ENCODE data around the gene PHF21A.
"Not testable (repeated sequence)": the region's sequence is repeated elsewhere in the genome, so short reads cannot be mapped to it uniquely, and the experiment has no call there.

PHF21A gene

DNA sequence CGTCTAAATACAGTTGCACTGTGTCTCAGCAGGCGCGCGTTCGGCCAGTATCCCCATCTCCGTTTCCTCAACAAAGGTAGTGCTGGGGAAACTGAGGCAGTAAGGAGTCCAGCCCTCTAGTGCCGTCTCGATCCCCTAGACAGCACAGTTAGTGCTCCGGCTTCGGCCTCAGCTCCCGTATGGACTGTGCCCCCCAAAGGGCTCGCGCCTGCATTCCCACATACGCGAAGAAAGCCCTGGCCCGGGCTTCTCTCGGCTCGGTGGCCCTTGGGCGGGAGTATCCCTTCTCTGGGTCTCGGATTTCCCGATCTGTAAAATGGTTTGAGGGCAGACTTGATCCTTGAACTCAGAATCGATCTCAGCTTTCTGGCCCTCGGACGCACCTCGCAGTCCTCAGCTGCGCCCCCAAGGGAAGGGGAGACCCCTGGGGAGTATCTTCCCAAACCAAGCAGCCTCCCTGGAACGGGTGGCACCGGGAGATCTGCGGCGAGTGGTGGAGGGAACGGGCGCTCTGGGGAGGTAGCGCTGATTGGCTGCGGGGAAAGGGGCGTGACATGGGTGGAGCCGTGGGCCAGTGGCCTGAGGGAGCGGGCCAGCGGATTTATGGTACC lies 202.8 kb downstream of the PHF21A start:
- peak; percentile 88 for DNase-seq

DNA sequence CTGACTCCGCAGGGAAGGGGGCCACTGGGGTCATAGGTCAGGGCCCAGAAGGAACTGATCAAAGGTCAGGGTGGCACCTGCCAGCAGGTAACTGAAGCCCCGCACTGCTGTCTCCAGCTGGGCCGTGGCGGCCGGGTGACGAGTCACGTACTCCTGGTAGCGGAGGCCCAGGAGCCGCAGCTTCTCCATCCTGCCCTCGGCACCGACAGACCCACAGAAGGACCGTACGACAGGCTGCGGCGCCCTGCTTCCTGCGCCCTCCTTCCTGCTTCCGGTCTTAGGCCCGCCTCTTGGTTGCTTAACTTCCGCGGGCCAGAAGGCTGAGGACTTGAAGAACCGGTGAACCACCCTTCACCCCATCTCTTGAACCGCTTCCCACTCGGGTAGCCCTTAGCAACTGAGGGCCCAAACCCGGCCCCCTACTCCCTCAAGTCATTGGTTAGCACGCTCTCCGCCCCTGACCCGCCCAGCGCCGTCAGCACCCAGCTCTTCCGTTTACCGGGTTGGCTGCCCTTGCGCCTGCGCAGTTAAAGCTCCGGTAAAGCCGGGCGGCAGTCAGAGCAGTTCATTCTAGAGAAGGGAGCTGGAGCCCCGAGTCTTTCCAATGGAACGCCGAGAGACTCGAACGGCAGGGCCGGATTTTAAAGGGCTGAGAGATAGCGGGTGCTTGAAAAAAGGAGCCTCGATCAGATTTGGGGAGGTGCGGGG lies 203.5 kb downstream of the PHF21A start, which contains the start of gene PEX16:
PEX16 (minus strand) TSS at position 255 of the 708 bp plus-strand sequence; CDS start at position 189, 66 bp downstream.
- peak; percentile 99 for DNase-seq

DNA sequence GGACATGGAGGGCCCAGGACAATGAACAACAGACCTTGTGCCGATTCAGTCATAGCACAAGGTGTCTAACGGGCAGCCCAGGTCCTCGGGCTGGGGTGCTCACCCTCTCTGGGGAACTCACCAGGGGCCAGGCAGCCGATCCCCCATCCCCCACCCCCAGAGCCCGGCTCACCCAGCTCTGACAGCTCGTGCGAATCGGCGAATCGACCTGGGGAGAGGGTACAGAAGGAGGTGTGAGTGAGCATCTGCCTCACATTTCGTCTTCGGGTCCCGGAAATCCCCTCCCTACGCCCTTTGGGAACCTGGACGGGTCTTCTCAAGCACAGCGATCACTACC lies 204.0 kb downstream of the PHF21A start:
- DNase-seq = no peak

DNA sequence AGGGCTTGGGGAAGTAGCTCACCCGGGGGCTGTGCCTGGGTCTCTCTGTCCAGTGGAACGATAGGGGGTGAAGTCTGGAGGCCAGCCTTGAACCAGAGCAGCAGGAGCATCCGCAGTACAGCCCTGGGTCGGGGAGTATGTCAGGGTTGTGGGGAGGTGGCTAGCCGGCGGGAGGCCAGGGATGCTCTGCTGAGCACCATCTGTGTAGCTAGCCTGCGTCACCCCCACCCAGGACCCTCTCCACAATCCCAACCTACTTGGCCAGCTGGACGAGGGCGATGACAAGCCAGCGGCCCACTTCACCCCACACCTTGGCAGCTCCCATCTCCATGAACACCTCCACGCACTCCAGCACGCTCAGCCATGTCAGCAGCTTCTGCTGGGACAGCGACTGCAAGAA lies 205.8 kb downstream of the PHF21A start:
- DNase-seq = no peak

DNA sequence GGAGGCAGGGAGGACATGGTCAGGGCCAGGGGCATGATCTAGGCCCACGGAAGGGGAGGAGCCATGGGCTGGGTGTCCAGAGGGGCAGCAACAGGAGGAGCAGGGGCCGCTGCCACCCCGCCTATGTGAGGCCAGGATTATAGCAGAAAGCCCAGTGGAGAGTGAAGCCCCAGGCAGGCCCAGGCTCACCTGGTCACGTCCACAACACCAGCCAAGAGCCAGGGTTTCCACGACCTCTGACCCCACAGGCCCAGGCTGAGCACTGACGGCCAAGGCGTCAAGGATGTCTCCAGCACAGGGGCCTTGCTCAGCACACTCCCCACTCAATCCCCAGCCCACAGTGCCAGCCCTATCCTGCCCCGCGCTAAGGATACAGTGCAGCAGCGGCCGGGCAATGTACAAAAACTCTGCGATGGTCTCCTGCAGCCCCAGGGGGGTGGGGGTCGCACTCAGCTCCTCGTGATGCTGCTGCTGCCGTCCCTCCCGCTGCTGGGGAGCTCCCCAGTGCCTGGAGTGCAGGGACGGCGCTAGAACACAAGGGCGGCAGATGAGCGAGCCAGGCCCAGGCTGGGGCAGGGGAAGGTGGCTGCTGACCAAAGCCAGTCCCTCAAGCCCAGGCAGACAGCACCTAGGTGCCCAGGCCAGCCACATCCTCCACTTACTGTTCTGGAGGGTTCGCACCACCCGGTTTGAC lies 207.2 kb downstream of the PHF21A start:
- no peak for DNase-seq

DNA sequence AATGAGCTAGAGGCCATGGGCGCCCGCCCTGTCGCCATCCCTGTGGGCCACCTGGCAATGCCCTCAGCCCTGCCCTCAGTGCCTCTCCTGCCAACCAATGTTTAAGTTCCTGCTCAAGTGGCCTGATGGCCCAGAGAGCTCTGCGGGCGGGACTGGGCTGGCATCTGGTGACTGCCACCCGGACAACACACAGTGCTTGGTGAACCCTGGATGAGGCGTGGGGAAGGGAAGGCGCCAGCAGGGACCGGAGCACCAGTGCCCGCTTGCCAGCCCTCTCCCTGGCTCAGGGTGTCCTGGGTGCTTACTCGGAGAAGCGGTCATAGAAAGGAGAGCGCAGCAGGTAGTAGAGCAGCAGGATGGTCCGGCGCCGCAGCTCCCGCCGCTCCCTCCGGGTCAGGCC lies 207.7 kb downstream of the PHF21A start:
- DNase-seq = no peak

DNA sequence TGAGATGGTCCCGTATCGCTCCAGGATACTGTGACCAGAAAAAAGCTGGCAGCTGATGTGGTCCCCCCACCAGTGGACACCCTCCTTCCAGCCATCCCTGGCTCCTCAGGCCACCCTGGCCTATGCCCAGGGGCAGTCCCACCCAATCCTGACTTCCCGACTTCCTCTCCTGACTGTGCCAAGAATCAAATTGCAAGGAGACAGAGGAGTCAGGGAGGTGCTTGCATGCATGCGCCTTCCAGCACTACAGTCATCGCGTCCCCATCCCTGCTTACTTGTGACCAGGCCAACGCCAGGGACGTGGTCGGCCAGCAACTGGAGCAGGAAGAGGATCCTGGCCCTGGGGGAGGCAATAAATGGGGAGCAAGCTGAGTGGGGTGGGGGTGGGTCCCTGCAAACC lies 210.6 kb downstream of the PHF21A start:
- no peak for DNase-seq

DNA sequence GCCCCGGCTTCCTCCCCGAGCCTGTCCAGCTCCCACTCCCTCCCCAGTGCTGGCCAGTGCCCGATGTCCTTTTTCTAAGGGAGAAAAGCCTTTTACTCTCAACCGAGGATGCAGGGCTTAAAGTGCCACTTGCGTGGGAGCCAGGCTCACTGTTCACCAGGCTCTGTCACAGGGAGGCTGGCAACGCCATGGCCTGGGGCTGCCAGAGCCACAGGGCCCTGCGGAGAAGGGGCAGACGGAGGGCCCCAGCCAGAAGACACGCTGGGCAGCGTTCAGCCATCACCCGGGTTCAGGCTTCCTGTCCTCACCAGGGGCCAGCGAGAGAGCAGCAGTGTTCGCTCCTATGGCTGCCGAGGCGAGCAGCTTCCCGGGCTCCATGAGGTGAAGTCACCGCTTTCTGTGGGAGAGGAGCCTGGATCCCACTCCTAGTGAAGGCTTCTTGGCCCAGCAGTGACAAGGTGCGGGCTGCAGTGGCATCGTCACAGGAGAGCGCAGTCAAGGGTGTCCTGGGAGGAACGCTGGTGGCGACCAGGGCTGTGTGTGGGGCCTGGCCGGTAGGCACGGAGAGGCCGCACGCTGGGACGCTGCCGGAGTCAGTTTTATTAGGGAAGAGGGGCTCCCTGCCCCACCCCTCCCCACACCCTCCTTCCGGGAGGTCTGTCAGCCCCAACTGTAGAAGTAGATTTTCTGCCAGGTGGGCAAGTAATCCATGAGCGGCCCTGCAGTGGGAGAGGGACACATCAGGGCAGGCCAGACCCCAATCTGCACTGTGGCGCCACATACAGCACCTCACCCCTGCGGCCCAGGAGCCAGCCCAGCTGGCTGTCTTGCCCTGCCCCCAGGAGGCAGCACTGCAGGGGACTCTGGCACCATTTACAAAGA lies 211.4 kb downstream of the PHF21A start:
- DNase-seq = no peak

DNA sequence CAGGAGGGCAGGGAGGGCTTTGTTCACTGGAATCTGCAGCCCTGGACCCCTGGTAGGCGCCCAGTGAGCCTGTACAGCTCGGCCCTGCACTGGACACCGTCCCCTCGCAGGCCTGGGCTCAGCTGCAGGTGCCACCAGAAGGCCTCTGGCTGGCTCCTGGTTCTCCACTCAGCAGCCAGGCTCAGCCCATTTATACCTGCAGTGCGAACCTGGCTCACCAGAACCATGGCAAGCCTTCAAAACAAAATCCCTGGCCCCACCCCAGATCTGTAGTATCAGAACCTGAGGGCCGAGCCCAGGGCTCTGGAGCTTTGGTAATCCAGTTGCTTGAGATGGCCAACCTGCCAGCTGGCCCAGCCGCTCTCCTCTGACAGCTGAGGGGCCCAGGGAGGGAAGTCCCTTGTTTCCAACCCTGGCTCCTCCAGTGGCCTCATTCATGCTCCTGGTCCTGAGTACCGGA lies 213.3 kb downstream of the PHF21A start:
- DNase-seq = no peak

DNA sequence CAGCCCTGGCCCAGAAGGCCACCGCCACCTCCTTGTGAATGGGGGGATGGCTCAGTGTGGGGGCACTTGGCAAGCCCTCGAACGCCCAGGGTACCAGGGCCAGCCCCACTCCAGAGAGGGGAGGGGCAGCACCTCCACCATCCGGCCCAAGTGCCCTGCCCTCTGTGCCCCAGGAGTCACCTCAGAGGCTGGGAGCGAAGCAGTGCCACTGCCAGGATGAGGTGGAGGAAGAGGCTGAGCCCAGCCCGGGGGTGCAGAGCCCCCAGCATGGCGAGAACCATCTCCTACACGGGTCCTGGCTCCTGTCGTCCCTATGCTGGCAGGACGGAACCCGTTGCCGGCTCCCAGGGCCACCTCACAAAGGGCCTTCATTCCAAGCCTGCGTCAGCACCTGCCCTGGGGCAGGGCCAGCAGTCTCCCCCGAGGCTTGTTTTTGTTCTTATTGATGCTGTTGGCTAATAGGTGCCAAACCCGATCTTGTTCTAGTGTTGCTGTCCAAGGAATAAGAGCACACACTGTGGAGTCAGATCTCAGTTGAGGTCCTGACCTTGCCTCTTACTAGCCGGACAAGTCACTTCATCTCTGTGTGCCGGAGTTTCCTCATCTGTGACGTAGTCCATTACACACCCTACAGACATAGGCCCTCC lies 214.2 kb downstream of the PHF21A start, which contains the start of gene FREY1:
FREY1 (minus strand) TSS at position 307 of the 647 bp plus-strand sequence; CDS start at position 281, 26 bp downstream.
- DNase-seq = peak; percentile 22

DNA sequence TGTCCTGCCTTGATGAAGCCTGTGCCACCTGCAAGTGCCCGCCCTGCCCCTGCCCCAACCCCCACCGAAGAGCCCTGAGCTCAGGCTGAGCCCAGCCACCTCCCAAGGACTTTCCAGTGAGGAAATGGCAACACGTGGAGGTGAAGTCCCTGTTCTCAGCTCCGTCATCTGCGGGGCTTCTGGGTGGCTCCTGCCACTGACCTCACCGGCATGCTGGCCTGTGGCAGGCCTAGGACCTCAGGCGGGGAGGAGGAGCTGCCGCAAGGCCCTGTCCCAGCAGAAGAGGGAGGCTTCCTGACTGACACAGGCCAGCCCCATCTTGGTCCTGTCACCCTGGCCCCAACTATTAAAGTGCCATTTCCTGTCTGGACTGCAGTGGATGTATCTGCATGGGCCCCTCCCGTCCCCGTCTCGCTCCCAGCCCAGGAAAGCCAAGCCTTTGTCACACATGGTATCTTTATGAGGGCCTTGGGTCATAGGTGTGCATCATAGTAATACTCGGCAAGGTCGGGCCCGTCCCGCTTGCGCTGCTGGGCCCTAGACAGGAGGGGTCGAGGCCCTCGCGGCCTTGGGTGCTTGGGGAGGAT lies 215.1 kb downstream of the PHF21A start:
- DNase-seq = no peak

DNA sequence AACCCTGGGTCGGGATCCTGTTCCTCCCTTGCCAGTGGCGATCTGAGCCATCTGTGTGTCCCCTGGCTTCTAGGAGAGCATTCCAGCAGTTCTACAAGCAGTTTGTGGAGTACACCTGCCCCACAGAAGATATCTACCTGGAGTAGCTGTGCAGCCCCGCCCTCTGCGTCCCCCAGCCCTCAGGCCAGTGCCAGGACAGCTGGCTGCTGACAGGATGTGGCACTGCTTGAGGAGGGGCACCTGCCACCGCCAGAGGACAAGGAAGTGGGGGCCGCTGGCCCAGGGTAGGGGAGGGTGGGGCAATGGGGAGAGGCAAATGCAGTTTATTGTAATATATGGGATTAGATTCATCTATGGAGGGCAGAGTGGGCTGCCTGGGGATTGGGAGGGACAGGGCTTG lies 215.7 kb downstream of the PHF21A start:
- DNase-seq = not testable (repeated sequence)

DNA sequence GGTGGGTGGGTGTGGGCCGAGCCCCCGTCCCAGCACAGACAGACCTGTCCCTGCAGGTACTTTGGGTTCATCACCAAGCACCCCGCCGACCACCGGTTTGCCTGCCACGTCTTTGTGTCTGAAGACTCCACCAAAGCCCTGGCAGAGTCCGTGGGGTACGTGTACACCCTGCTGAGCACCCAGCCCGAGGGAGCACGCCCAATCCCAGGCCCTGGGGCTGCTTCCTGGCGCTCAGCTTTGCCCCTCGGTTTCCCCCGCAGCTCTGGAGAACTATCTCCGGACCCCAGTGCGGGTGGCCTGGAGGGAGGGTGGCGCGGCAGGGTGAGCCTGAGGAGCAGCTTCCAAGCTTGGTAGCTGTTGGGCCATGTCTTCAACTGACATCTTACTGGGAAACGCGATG lies 216.2 kb downstream of the PHF21A start:
- no peak for DNase-seq

DNA sequence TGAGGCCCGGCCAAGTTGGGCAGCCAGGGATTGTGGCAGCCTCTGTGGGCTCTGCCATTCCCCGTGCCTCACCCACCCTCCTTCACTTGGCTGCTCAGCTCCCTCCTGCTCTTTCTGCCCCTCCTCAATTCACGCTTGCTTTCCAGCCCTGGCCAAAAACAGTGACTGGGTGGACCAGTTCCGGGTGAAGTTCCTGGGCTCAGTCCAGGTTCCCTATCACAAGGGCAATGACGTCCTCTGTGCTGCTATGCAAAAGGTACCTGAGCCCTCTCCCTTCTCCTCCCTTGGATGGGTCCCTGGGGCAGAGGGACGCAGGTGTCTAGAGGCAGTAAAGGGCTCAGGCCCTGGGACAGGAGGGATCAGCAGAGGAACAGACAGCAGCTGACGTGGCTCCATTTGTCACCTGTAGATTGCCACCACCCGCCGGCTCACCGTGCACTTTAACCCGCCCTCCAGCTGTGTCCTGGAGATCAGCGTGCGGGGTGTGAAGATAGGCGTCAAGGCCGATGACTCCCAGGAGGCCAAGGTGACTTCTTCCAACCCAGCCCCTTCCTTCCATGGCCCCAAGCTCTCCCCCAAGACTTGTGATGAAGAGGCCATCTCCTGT lies 216.8 kb downstream of the PHF21A start:
- DNase-seq = no peak

DNA sequence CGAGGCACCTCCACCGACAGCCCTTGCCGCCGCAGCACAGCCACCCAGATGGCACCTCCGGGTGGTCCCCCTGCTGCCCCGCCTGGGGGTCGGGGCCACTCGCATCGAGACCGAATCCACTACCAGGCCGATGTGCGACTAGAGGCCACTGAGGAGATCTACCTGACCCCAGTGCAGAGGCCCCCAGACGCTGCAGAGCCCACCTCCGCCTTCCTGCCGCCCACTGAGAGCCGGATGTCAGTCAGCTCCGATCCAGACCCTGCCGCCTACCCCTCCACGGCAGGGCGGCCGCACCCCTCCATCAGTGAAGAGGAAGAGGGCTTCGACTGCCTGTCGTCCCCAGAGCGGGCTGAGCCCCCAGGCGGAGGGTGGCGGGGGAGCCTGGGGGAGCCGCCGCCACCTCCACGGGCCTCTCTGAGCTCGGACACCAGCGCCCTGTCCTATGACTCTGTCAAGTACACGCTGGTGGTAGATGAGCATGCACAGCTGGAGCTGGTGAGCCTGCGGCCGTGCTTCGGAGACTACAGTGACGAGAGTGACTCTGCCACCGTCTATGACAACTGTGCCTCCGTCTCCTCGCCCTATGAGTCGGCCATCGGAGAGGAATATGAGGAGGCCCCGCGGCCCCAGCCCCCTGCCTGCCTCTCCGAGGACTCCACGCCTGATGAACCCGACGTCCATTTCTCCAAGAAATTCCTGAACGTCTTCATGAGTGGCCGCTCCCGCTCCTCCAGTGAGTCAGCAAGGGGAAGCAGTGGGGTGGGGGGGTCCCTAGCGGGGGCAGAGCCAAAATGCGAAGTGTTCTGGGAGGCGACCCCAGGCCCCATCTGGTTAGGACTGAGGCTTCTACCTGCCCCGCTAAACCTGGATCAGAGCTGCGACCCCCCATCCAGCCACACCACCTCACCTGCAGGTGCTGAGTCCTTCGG lies 218.5 kb downstream of the PHF21A start:
- DNase-seq = no peak

DNA sequence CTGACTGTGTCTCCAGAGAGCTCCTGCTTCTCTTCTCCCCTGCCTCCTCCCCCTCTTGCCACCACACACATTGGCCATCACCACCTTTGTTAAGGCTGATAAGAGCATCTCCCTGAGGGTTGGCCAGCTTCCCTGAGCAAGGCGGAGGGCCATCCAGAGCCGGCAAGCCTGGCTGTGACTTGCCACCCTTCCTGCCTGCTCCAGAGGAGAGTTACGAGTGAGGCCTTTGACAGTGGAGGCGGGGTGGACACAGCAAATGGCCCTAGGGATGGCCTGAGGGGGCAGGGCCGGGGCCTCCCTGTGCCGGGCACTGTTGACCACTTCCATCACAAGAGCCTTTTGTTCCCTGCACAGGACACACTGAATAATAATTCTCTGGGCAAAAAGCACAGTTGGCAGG lies 219.6 kb downstream of the PHF21A start:
- no peak for DNase-seq

DNA sequence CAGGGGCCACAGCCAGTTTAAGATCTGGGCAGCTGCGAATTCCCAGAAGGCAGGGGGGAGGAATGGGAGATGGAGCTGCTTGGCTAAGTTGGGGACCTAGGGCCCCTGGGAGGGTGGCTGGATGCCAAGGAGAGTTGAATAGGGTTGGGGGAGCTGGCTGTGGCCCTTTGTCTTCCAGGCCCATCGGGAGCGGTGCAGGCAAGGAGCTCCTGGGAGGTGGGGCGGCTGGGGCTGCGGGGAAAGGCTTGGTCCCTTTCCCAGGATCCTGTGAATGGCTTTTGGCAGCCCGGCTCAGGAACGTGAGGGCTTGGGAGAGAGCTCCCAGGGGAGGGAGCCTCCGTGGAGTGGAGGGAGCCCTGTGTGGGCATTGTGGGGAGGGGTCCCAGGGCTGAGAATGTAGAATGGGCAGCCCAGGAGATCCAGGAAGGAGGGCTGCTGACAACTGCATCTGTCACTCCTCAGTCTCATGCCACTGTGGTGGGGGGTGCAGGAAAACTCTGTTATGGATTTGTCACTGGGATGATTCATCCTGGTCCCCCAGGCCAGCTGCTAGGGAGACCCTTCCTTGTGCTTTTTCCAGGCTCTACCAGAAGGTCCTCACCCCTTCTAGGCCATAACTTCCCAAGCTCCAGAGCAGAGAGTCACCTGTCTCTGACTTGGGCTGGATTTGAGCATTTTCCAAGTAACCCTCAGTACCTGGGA lies 220.2 kb downstream of the PHF21A start:
- DNase-seq = peak; percentile 31

DNA sequence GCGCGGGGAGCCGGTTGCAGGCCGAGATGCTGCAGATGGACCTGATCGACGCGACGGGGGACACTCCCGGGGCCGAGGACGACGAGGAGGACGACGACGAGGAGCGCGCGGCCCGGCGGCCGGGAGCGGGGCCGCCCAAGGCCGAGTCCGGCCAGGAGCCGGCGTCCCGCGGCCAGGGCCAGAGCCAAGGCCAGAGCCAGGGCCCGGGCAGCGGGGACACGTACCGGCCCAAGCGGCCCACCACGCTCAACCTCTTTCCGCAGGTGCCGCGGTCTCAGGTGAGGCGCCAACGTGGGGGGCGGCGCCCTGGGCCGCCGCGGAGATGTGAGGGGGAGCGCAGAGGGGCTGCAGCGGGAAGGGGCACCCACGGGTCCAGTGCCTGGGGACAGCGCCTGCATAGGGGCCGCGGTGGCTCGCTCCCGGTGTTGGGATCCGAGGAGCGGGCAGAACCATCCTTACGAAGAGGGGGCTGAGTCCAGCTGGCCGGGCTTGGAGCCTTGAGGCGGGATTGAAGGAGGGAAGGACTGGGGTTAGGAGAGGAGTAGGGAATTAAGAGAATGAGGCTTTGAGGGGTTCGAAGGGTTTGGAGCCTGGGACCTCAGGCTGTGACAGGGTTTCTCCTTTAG lies 221.0 kb downstream of the PHF21A start:
- peak; percentile 16 for DNase-seq

All from NCI-H1092 treated with DMSO at 0.1 percent for 48 hours (cell line).